Gastroesophageal sphincter (tissue), 4 donors: ENCODE measurements around the gene EFCAB5. TPM values are rescaled to one million over a fixed set of nuclear protein-coding genes. Genes with fewer than 3 reads are reported as not detected.

Experiments used
- ATAC-seq: fragments of 150-250 bp; one replicate; pipeline ENCODE4 v1.9.1; 2016; ENCODE audit warnings: mild to moderate bottlenecking, moderate library complexity
- H3K27ac ChIP-seq, 4 donors: fragments of 200-600 bp; sonication (generic) in 3 of 4; 1 replicate in 3 of 4; 2 replicates in 1 of 4; pipeline ENCODE4 v1.5.1; 2016 to 2019
- H3K27me3 ChIP-seq: fragments of 200-600 bp; sonication (generic); one replicate; pipeline ENCODE4 v1.5.1; 2019
- H3K36me3 ChIP-seq, 2 donors: fragments of 200-600 bp; sonication (generic); one replicate each; pipeline ENCODE4 v1.5.1; 2019; ENCODE audit warnings: control low read depth in 1 of 2
- H3K4me1 ChIP-seq, 3 donors: fragments of 200-600 bp; sonication (generic); 1 replicate in 2 of 3; 2 replicates in 1 of 3; pipeline ENCODE4 v1.5.1; 2016 to 2019; ENCODE audit warnings: control low read depth in 2 of 3
- H3K4me3 ChIP-seq, 2 donors: fragments of 200-600 bp; sonication (generic); one replicate each; pipeline ENCODE4 v1.5.1; 2019; ENCODE audit warnings: mild to moderate bottlenecking in 1 of 2, moderate library complexity in 1 of 2
- H3K9me3 ChIP-seq, 3 donors: fragments of 200-600 bp; sonication (generic); one replicate each; pipeline ENCODE4 v1.5.1; 2017 to 2019; ENCODE audit warnings: control low read depth in 2 of 3
- EP300 ChIP-seq: sonication (generic); formaldehyde crosslinking; IDR thresholded peaks from one replicate; pipeline ENCODE4 v1.6.1; 2017; ENCODE audit warnings: antibody characterized with exemption, mild to moderate bottlenecking
- POLR2A ChIP-seq, 2 donors: fragments of 450-650 bp; IDR thresholded peaks; one replicate each; pipeline ENCODE4 v1.6.1; 2017; ENCODE audit warnings: antibody characterized with exemption in 2 of 2, mild to moderate bottlenecking in 2 of 2, moderate library complexity in 1 of 2
- POLR2AphosphoS5 ChIP-seq: sonication (generic); formaldehyde crosslinking; IDR thresholded peaks from one replicate; pipeline ENCODE4 v1.6.1; 2017; ENCODE audit warnings: antibody characterized with exemption
- WGBS, 2 donors: methylation state at CpG; one replicate each; pipeline ENCODE4 v1.1.5; 2018; ENCODE audit warnings: low coverage in 1 of 2; 5-methylcytosine and 5-hydroxymethylcytosine counted together
- total RNA-seq, 4 donors: library from RNA; depleted of rRNA; stranded (reverse); fragments of >200 nt; gene quantifications; one replicate each; pipeline ENCODE4 v1.1.0, GENCODE V29; 2016
- TF ChIP-seq, protein P1 (sequence below), 4 experiments: fragments of 200-600 bp in 2 of 4; fragments of 450-650 bp in 2 of 4; sonication (generic) in 1 of 4; IDR thresholded peaks; one replicate each; pipeline ENCODE4 v1.5.1; 2017 to 2019; ENCODE audit warnings: antibody characterized with exemption in 4 of 4, mild to moderate bottlenecking in 2 of 4, moderate library complexity in 2 of 4

Gene EFCAB5
- total RNA-seq, 4 donors from 2014 or later: 0.27 to 2.8 TPM; not detected in 2

DNA sequence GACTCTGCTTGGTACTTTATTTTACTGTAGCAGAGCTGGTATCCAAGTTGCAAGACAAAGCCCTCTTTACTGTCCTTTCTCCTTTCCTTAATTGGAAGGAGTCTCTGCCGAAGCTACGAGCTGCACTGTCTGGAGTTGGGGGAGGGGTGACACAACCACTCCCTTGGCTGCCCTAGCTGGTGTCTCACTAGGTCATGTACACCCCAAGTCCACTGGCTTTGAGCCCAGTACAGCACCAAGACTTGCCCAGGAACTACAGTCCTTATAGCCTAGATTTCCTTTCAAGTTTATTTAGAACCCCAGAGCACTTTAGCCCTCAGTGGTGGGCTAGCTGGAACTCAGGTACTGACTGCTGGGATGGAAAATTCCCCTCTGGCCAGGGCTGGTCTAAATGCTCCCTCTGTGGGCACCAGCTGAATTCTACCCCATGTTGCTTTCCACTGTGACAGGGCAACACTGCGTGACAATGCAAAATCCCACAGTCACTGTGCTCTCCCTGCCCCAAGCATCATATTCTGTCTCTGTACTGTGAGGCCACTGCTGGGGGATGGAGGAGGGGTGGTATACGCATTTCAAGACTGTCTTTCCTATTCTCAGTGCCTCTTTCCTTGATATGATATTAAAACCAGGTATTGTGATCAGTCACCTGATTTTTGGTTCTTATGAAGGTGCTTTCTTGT lies 18.4 kb downstream of the EFCAB5 start:
- no peak overlapping the region for H3K27ac ChIP-seq
- H3K27me3 ChIP-seq: no peaks in the 10 kb centered on the region
- H3K36me3 ChIP-seq: no peaks in the 10 kb centered on the region

DNA sequence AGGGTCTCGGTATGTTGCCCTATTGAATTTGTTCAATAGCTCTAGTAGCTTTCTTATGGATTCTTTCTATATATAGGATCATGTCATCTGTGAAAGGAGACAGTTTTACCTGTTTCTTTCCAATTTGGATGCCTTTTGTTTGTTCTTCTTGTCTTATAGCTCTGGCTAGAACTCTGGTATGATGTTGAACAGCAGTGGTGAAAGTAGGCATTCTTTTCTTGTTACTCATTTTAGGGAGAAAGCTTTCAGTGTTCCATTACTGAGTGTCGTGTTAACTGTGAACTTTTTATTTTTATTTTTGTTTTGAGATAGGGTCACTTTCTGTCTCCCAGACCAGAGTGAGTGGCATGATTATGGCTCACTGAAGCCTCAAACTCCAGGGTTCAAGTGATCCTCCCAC lies 21.2 kb downstream of the EFCAB5 start:
- no peak for ATAC-seq
- Histone ChIP-seq H3K4me1 (no peaks in the 10 kb centered on the region), H3K27ac (no peak overlapping the region), H3K4me3 (no peak overlapping the region), H3K27me3 (no peaks in the 10 kb centered on the region), H3K9me3 (peaks cover 0 to 12% (median 0%) of the 10 kb centered on the region in 3 donors), H3K36me3 (no peaks in the 10 kb centered on the region)
- WGBS, 2 donors: 33 to 68% methylated on average over 1 of the region's 2 CpGs
- TF ChIP-seq EP300 (no peak), POLR2A (IDR thresholded peaks at IDR 0.05) (no peak), POLR2AphosphoS5 (no peak)
- TF ChIP-seq, protein P1, sequence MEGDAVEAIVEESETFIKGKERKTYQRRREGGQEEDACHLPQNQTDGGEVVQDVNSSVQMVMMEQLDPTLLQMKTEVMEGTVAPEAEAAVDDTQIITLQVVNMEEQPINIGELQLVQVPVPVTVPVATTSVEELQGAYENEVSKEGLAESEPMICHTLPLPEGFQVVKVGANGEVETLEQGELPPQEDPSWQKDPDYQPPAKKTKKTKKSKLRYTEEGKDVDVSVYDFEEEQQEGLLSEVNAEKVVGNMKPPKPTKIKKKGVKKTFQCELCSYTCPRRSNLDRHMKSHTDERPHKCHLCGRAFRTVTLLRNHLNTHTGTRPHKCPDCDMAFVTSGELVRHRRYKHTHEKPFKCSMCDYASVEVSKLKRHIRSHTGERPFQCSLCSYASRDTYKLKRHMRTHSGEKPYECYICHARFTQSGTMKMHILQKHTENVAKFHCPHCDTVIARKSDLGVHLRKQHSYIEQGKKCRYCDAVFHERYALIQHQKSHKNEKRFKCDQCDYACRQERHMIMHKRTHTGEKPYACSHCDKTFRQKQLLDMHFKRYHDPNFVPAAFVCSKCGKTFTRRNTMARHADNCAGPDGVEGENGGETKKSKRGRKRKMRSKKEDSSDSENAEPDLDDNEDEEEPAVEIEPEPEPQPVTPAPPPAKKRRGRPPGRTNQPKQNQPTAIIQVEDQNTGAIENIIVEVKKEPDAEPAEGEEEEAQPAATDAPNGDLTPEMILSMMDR (IDR thresholded peaks at IDR 0.05): no peak

More for the DNA sequence above, 18.4 kb downstream of the EFCAB5 start:
- no peak overlapping the region for H3K4me3 ChIP-seq
- no peak for ATAC-seq
- H3K9me3 ChIP-seq: peaks cover 0 to 12% (median 0%) of the 10 kb centered on the region in 3 donors
- TF ChIP-seq POLR2A (IDR thresholded peaks at IDR 0.05) (no peak), EP300 (no peak), POLR2AphosphoS5 (no peak)
- TF ChIP-seq, protein P1 (IDR thresholded peaks at IDR 0.05): no peak
- H3K4me1 ChIP-seq: no peaks in the 10 kb centered on the region
- 63 to 73% methylated on average over 2 to 4 of the region's 4 CpGs for WGBS, 2 donors

DNA sequence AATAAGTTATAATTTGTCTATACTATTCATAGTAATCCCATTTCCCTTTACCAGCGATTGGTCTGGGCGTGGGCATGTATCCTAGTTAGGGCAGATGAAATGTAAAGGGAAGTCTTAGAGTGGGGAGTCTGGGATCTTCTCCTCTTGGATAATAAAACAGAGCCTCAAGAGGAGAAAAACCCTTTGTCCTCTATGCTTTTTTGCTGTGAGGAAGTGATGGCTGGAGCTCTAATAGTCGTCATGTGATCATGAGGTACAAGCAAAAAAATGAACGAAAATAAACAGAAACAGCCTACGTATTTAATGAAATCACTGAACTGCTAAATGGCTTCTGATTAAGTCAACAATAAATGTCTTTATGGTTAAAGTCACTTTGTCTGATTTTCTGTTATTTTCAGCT lies 26.8 kb downstream of the EFCAB5 start:
- 68 to 72% methylated on average over 3 to 5 of the region's 5 CpGs for WGBS, 2 donors
- ATAC-seq: no peak
- no peak overlapping the region for H3K4me3 ChIP-seq
- no peak overlapping the region for H3K27ac ChIP-seq
- H3K4me1 ChIP-seq: no peaks in the 10 kb centered on the region
- H3K36me3 ChIP-seq: no peaks in the 10 kb centered on the region
- peaks cover 0 to 11% (median 0%) of the 10 kb centered on the region in 3 donors for H3K9me3 ChIP-seq
- TF ChIP-seq POLR2A (IDR thresholded peaks at IDR 0.05): no peak
- no peak for TF ChIP-seq POLR2AphosphoS5
- no peak for TF ChIP-seq EP300
- TF ChIP-seq, protein P1 (IDR thresholded peaks at IDR 0.05): no peak
- no peaks in the 10 kb centered on the region for H3K27me3 ChIP-seq

DNA sequence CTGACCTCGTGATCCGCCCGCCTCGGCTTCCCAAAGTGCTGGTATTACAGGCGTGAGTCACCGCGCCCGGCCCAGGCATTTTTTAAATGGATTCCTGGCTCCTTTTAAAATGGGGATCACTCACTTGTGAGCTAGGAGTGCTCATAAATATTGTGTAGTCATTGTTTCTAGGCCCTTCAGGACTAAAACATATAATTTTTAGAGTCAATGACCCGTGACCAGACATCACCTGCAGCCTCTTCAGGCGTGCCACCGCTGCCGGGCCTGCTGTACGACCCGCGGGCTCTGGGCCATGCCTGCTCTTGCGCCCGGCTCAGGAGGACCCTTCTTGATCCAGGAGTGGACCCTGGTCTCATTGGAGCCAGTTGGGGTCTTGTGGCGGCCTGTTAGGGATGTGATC lies 30.8 kb downstream of the EFCAB5 start:
- H3K36me3 ChIP-seq: no peaks in the 10 kb centered on the region
- H3K4me3 ChIP-seq: no peak overlapping the region
- 90 to 96% methylated on average over 2 to 8 of the region's 18 CpGs for WGBS, 2 donors
- H3K9me3 ChIP-seq: no peaks in the 10 kb centered on the region
- no peak for ATAC-seq
- no peak overlapping the region for H3K27ac ChIP-seq
- TF ChIP-seq EP300: no peak
- no peak for TF ChIP-seq POLR2A (IDR thresholded peaks at IDR 0.05)
- no peak for TF ChIP-seq POLR2AphosphoS5
- no peaks in the 10 kb centered on the region for H3K4me1 ChIP-seq
- H3K27me3 ChIP-seq: no peaks in the 10 kb centered on the region

DNA sequence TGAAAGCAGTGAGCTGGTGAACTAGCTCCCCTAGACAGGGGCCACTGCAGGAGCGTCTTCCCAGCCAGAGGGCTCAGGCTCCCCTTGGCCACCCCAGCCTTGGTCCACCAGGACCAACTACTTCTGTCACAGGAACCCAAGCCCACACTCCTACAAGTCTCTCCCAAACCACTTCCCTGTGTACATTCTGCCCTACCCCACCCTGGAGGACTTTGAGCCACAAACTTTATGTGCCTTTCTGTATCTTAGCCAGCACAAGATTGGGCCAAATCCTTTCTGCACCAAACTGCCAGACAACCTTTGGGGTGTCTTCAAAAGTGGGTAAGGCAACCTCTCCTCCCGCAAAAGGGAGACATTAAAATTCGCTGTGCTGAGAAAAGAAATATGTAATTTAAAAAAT lies 31.6 kb downstream of the EFCAB5 start:
- no peak for TF ChIP-seq POLR2A (IDR thresholded peaks at IDR 0.05)
- TF ChIP-seq, protein P1 (IDR thresholded peaks at IDR 0.05): no peak
- TF ChIP-seq EP300: no peak
- no peak for TF ChIP-seq POLR2AphosphoS5
- WGBS, 2 donors: 80 to 87% methylated on average over 2 to 3 of the region's 3 CpGs

More for the DNA sequence above, 31.6 kb downstream of the EFCAB5 start:
- Histone ChIP-seq H3K27ac (no peak overlapping the region), H3K9me3 (no peaks in the 10 kb centered on the region), H3K36me3 (no peaks in the 10 kb centered on the region), H3K4me1 (no peaks in the 10 kb centered on the region), H3K4me3 (no peak overlapping the region), H3K27me3 (no peaks in the 10 kb centered on the region)
- ATAC-seq: no peak
